ENCODE results near the gene RAB4A. TPM values are rescaled to one million over a fixed set of nuclear protein-coding genes. Genes with fewer than 3 reads are reported as not detected.

RAB4A gene
- 39.1 to 46.0 TPM (median 44.6 TPM) in 5 replicates for total RNA-seq (2022; extraction: Qiagen RNA extraction; ENCODE audit: low read depth)

GRCh38 chr1:229270547-229271447 is at the start of gene RAB4A:
TSS of gene RAB4A (plus strand) at chr1:229271111. CDS start at chr1:229271340, 229 bp downstream.

GRCh38 chr1:229342656-229343569 is 72.0 kb downstream of the RAB4A start, which contains the start of gene CCSAP:
TSS of gene CCSAP (minus strand) at chr1:229343047. CDS start at chr1:229342465, 582 bp downstream.

Other genes starting within 250 kb of the RAB4A start
- gene CCSAP, start 71.9 kb downstream of the RAB4A start, total RNA-seq (2022; extraction: Qiagen RNA extraction; ENCODE audit: low read depth) = 4.9 to 7.1 TPM (median 5.7 TPM) in 5 replicates
- gene ACTA1, start 163.0 kb downstream of the RAB4A start, total RNA-seq (2022; extraction: Qiagen RNA extraction; ENCODE audit: low read depth) = 0.13 to 0.23 TPM (median 0.23 TPM) in 3 of 5 replicates, not detected in the others
- gene NUP133, start 237.2 kb downstream of the RAB4A start, total RNA-seq (2022; extraction: Qiagen RNA extraction; ENCODE audit: low read depth) = 18.8 to 26.8 TPM (median 23.2 TPM) in 5 replicates